ENCODE results near the gene NBR1.
"Not testable (repeated sequence)": the region's sequence is repeated elsewhere in the genome, so short reads cannot be mapped to it uniquely, and the experiment has no call there.

NBR1 gene

GRCh38 chr17:43155666-43156065 is 15.3 kb upstream of the NBR1 start:
- DNase-seq, result no peak

DNA sequence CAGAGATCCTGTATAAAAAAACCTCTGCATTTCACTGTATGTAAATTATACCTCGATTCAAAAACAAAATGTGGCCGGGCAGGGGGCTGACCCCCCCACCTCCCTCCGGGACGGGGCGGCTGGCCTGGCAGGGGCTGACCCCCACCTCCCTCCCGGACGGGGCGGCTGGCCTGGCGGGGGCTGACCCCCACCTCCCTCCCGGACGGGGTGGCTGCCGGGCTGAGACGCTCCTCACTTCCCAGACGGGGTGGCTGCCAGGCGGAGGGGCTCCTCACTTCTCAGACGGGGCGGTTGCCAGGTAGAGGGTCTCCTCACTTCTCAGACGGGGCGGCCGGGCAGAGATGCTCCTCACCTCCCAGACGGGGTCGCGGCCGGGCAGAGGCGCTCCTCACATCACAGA is 11.8 kb upstream of the NBR1 start:
- DNase-seq, result not testable (repeated sequence)

DNA sequence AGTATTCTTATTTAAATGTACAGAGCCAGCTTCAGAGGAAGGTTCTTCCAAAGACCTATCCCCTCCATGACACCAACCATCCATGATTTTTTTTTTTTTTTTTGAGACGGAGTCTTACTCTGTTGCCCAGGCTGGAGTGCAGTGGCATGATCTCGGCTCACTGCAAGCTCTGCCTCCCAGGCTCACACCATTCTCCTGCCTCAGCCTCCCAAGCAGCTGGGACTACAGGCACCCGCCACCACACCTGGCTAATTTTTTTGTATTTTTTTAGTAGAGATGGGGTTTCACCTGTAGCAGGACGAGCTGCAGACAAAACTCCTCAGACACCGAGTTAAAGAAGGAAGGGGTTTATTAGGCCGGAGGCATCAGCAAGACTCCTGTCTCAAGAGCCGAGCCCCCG is 11.1 kb upstream of the NBR1 start:
- not testable (repeated sequence) for DNase-seq

DNA sequence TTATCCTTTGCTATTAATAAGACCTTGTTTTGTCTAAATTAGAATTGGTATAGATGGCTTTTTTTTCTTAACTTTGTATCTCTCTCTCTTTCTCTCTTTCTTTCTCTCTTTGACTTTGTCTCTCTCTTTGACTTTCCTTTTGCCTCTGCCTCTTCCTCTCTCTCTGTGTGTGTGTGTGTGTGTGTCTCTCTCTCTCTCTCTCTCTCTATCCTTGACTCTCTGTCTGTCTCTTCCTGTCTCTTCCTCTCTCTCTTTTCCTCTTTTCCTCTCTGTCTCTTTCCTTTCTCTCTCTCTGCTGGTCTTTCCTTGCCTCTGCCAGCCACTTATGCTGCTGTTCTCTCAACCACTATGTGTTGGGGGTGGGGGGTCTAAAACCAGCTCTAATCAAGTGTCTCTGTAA is 5.0 kb upstream of the NBR1 start:
- not testable (repeated sequence) for DNase-seq

DNA sequence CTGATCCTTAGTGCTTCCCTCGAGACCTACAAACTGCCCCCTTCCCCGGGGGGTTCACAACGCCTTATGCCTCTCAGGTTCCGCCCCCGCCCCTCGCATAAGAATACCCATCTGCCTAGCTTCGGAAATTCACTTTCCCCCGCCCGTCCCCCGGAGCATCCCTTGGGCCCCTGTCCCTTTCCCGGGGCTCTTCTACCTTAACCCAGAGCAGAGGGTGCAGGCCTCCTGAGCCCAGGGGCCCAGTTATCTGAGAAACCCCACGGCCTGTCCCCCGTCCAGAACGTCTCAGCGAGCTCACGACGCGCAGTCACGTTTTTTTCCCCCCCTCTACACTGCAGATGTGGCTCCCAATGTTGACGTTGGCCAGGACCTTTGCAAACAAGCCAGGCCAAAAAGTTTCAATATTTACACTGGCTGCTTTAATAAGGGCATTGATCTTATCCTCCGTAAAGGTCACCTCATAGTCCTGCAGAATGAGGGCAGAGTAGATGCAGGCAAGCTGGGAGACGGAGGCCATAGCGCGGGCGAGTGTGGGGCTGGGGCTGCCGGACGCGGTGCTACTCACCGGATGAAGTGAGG is 1.4 kb upstream of the NBR1 start:
- DNase-seq, result peak; percentile 68

- peak; percentile 99 for DNase-seq
Measured at GRCh38 chr17:43170140-43170765, 761 bp upstream of the NBR1 start.

GRCh38 chr17:43171586-43172487 is 823 bp downstream of the NBR1 start:
- peak; percentile 83 for DNase-seq

DNA sequence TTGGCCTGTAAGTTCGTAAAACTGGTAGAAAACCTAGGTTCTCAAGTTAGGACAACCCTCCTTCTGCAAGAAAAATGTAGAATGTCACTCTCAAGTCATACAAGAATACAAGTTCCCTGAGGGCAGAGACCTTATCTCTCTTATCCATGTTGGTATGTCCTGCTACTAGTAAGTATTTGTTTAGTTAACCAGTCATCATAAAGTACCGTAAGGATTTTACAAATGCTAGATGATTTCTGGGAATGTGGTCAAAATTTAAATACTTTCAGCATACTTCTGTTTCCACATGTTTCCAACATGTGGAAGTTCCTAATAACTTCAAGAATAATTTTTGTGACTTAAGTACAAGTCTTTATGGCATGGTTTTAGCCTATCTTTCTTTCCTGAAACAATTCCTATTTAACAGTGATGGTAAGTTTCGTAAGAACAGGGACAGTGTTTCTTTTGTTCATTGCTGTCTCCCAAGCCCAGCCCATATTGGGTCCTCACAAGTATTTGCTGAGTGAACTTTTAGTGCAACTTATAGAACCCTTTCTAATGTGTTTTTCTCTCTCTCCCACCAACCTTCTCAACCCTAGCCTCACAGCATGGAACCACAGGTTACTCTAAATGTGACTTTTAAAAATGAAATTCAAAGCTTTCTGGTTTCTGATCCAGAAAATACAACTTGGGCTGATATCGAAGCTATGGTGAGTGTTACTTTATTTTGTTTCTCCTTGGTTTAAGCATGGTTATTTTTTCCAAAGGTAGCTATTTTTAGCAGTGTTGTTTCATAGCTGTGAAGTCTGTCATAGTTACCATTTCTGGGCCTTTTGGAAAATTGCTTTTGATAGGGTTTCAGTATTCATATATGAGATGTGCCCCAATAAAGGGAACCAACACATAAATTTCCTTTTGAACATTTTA is 4.5 kb downstream of the NBR1 start:
- no peak for DNase-seq

DNA sequence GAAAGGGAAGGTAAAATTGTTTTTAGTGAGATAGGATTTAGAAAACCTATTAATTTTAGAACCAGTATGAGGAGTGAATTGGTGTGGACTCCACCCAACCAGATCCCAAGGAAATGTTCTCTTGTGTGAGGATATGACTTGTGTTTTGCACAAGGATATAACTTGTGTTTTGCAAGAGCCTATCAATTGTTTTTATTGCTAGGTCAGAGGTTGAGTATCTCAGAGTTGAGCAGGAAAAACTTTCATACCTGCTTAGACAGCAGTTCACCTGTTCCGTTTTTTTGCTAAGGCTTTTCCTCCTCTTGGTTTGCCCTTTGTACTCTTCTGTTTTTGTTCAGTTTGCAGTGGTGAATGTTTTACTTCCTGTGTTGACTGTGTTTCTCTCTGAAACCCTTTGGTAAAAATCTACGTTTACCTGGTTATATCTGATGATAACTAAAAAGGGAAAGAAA is 5.1 kb downstream of the NBR1 start:
- no peak for DNase-seq

GRCh38 chr17:43183921-43184320 is 12.9 kb downstream of the NBR1 start:
- no peak for DNase-seq

GRCh38 chr17:43186656-43187055 is 15.6 kb downstream of the NBR1 start:
- not testable (repeated sequence) for DNase-seq

DNA sequence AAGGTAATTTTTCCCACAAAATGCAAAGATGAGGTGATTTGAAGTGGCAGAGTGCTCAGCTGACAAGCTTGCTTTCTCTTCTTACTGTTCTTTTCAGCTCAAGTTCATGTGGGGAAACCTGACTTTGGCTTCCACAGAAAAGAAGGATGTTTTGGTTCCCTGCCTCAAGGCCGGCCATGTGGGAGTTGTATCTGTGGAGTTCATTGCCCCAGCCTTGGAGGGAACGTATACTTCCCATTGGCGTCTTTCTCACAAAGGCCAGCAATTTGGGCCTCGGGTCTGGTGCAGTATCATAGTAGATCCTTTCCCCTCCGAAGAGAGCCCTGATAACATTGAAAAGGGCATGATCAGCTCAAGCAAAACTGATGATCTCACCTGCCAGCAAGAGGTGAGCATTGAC is 22.2 kb downstream of the NBR1 start:
- no peak for DNase-seq

DNA sequence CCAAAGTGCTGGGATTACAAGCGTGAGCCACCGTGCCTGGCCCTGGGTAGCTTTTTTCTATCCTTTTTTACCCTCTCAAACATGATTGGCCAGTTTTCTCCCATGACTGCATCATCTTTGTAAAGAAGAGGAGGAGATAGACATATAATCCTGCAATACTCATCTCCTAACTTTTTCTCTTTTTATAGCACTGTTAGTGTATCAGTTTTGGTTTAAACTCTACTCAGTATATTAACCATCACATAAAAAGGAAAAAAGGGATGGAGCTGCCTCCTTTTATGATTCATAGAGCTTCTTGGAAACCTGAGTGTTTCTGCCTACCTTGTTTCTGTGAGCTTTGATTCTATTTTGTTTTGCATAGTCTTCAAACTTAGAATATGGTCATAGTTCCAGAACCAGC is 28.6 kb downstream of the NBR1 start:
- no peak for DNase-seq

- DNase-seq, result peak; percentile 22
Measured at GRCh38 chr17:43200127-43200526, 29.1 kb downstream of the NBR1 start.

- not testable (repeated sequence) for DNase-seq
Measured at GRCh38 chr17:43203013-43203412, 32.0 kb downstream of the NBR1 start.

DNA sequence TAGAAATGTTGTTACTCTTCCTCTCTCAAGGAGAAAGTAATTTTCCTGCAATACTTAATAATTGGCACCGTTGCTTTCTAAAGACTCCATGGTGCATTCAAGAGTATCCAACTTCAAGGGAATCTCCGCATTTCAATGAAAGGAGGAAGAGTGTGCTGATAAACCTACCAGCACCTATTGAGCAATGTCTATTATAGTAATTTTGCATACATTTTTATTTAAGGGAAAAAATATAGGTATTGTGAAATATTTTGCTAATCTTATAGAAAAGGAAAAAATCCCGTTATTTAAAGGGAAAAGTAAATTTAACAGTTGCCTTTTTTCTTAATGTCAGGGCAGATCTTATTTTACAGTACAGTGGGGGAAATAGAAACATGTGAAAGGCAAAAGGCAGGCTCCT is 39.6 kb downstream of the NBR1 start:
- DNase-seq, result no peak

GRCh38 chr17:43211123-43211479 is 40.1 kb downstream of the NBR1 start:
- DNase-seq, result no peak

DNA sequence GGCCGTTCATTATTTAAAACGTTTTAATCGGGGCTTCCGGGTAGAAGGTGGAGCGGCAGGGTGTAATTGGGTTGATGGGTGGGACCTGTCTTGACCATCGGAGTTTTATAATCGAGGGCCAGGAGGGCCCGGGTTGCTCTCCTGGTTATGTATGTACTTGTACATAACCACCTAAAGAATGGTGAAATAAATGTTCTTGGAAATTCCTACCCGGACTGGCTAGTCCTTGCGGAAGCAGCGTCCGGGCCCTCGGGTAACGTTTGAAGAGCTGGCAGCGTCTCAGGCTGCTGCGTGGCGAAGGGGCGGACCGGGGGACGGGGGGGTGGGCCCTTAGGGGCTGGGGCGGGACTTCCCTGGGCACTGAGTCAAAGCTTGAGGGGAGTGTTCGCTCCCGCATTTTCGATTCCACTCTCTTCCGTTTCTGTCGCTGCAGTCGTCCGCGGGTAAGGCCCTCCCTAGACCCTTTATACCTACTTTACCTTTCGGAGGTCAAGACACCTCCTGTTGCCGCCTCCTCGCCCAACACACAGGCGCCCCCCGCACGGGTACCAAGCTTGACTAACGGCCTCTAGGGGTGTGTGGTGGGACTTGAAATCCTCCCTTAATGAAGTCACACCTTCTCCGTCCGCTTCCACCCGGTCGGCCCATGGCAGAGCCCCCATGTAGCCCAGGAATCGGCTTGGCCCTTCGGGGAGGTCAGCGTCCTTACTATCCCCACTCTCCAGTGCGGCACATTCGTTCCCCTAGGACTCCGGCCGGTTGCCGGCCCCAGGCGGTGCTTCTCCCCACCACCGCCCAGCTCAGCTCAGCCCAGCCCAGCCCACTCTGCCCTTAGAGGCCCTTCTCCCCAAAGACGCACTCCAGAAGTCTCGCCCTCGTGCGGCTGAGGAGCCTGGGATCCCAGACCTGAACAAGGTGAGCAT is 40.7 kb downstream of the NBR1 start, which contains the start of gene TMEM106A:
TMEM106A (plus strand) TSS at position 396 of the 923 bp plus-strand sequence. CDS start 1,167 bp downstream, outside the sequence.
- peak; percentile 93 for DNase-seq

- DNase-seq, result peak; percentile 54
Measured at GRCh38 chr17:43212641-43213490, 41.9 kb downstream of the NBR1 start.

- DNase-seq, result no peak
Measured at GRCh38 chr17:43213545-43213944, 42.5 kb downstream of the NBR1 start.

DNA sequence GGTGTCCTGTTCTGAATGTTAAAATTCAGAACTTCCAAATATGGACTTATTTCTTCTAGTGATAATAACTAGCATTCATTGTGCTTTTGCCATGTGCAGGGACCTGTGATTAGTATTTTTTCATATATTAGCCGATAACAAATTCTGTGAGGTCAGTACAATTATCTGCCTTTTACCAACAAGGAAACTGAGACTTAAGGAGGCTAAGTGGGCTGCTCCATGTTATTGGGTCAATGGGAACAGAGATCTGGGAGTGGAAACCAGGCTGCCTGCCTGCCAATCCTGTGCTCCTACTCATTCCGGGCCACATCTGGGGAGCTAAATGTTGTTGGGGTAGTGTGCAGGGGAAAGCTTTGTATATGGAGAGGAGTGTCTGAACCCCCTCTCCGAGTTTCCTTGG is 44.3 kb downstream of the NBR1 start:
- DNase-seq, result no peak

Data from hematopoietic multipotent progenitor cell treated with erythropoietin and hydrocortisone succinate and interleukin-3 and kit ligand, for 4 days (in vitro differentiated cells).